Activated CD8-positive, alpha-beta memory T cell treated with anti-CD3 and anti-CD28 coated beads, Interleukin-2, amount 50 U/mL, for 48 hours (primary cell): ENCODE measurements around the gene SEC61G.

Experiments used
- DNase-seq: peaks from one replicate; pipeline ENCODE4 v3.0.0-alpha.2; 2020

The SEC61G gene

GRCh38 chr7:54757711-54758110, 1.3 kb downstream of the SEC61G start:
- no peak for DNase-seq

GRCh38 chr7:54749200-54749599, 9.8 kb downstream of the SEC61G start:
- no peak for DNase-seq

GRCh38 chr7:54747234-54747633, 11.8 kb downstream of the SEC61G start:
- DNase-seq, result no peak

- DNase-seq, result no peak
Observed at GRCh38 chr7:54743580-54743979, 15.4 kb downstream of the SEC61G start.

- no peak for DNase-seq
Observed at GRCh38 chr7:54738737-54739136, 20.3 kb downstream of the SEC61G start.

- DNase-seq, result no peak
Observed at GRCh38 chr7:54729107-54729506, 29.9 kb downstream of the SEC61G start.

- no peak for DNase-seq
Observed at GRCh38 chr7:54728411-54728810, 30.6 kb downstream of the SEC61G start.

- no peak for DNase-seq
Observed at GRCh38 chr7:54725255-54725654, 33.8 kb downstream of the SEC61G start.

- no peak for DNase-seq
Observed at GRCh38 chr7:54722502-54722901, 36.5 kb downstream of the SEC61G start.

- no peak for DNase-seq
Observed at GRCh38 chr7:54722026-54722425, 37.0 kb downstream of the SEC61G start.

- DNase-seq, result no peak
Observed at GRCh38 chr7:54719974-54720373, 39.0 kb downstream of the SEC61G start.

- no peak for DNase-seq
Observed at GRCh38 chr7:54719425-54719824, 39.6 kb downstream of the SEC61G start.

GRCh38 chr7:54712820-54713219, 46.2 kb downstream of the SEC61G start:
- no peak for DNase-seq

GRCh38 chr7:54711900-54712595, 47.0 kb downstream of the SEC61G start:
- DNase-seq, result no peak

- no peak for DNase-seq
Observed at GRCh38 chr7:54709283-54709682, 49.7 kb downstream of the SEC61G start.

GRCh38 chr7:54705436-54705835, 53.6 kb downstream of the SEC61G start:
- DNase-seq, result no peak

- no peak for DNase-seq
Observed at GRCh38 chr7:54704851-54705250, 54.2 kb downstream of the SEC61G start.
